Activated CD8-positive, alpha-beta memory T cell treated with anti-CD3 and anti-CD28 coated beads, Interleukin-2, amount 10 ng/mL, durations not matched to agents 7 days and 5 days (primary cell): ENCODE data around the gene TUBGCP5. TPM values are rescaled to one million over a fixed set of nuclear protein-coding genes. Genes with fewer than 3 reads are reported as not detected.

Experiments used
- ATAC-seq: fragments of 150-1000 bp; cut with Tn5 transposase; one replicate; pipeline ENCODE4 v1.10.0; 2021; ENCODE audit warnings: moderate library complexity
- CTCF ChIA-PET: fragments of 350-600 bp; sonication (Branson Sonifier 250); formaldehyde crosslinking; loops from one replicate; lab custom pipeline; 2021; ENCODE audit warnings: antibody characterized with exemption; lab: Charles Lee
- DNase-seq: peaks from one replicate; pipeline ENCODE4 v3.0.0-alpha.2; 2020
- H3K27ac Mint-ChIP-seq: one replicate; pipeline ENCODE4 v1.8.0; 2021; ENCODE audit warnings: mild to moderate bottlenecking, mixed read lengths
- H3K27me3 Mint-ChIP-seq: one replicate; pipeline ENCODE4 v1.8.0; 2021; ENCODE audit warnings: mixed read lengths
- H3K36me3 Mint-ChIP-seq: one replicate; pipeline ENCODE4 v1.8.0; 2021; ENCODE audit warnings: mild to moderate bottlenecking, mixed read lengths
- H3K4me1 Mint-ChIP-seq: one replicate; pipeline ENCODE4 v1.8.0; 2021; ENCODE audit warnings: mixed read lengths
- H3K4me3 Mint-ChIP-seq: one replicate; pipeline ENCODE4 v1.8.0; 2021; ENCODE audit warnings: mild to moderate bottlenecking, moderate library complexity, mixed read lengths
- H3K9me3 Mint-ChIP-seq: one replicate; pipeline ENCODE4 v1.8.0; 2022; ENCODE audit warnings: low read depth, mixed read lengths
- total RNA-seq, 2 experiments: library from RNA; stranded (reverse); gene quantifications; one replicate each; pipeline ENCODE4 v1.2.3, GENCODE V29; 2021

The TUBGCP5 gene
- total RNA-seq, 2 experiments from 2014 or later, result 18.6 to 20.5 TPM

DNA sequence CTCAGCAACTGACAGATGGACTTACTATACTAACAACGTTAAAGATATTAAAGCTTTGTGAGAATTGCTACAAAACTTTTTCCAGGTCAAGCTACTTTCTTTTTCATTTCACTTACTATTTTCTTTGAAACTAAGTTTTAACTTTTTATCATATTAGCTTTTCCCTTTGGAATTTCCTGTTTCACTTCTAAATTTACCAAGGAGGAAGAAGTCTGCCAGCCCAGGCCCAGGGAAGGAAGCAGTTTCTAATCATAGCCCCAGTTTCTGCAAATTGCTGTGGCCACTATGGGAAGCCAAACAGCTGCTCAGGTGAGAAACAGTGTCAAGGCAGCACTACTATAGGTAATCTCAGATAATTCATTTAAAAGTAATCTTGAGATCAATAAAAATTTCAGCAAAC is 77.6 kb downstream of the TUBGCP5 start:
- Mint-ChIP-seq H3K27me3 (no peaks in the 10 kb centered on the region), H3K36me3 (no peaks in the 10 kb centered on the region), H3K27ac (no peak overlapping the region), H3K4me3 (no peak overlapping the region), H3K4me1 (peaks cover 2% of the 10 kb centered on the region), H3K9me3 (no peaks in the 10 kb centered on the region)
- no peak for DNase-seq
- CTCF ChIA-PET, result no interaction called here
- no peak for ATAC-seq

DNA sequence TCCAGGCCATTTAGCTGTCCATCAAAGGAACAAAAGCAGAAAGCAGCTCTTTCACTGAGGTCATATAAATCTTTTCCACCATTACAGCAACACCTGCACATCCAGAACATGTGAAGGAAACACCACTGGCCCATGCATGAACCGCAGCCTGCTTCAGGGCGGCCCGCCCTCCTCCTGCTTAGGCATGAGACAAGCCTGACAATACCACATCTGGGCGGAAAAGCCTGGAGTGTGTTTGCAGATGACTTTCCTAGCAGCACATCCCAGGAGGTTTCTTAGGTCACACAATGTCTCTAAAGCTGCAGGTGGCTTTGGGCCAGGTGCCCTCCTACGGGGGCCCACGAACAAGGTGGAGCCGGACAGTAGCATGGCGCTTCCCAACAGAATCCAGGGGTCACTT is 78.8 kb downstream of the TUBGCP5 start:
- no peaks in the 10 kb centered on the region for H3K9me3 Mint-ChIP-seq
- peaks cover 2% of the 10 kb centered on the region for H3K4me1 Mint-ChIP-seq
- no peaks in the 10 kb centered on the region for H3K27me3 Mint-ChIP-seq
- no peak overlapping the region for H3K27ac Mint-ChIP-seq
- H3K4me3 Mint-ChIP-seq, result no peak overlapping the region
- ATAC-seq, result no peak
- DNase-seq, result no peak
- CTCF ChIA-PET, result no interaction called here
- H3K36me3 Mint-ChIP-seq, result no peaks in the 10 kb centered on the region

DNA sequence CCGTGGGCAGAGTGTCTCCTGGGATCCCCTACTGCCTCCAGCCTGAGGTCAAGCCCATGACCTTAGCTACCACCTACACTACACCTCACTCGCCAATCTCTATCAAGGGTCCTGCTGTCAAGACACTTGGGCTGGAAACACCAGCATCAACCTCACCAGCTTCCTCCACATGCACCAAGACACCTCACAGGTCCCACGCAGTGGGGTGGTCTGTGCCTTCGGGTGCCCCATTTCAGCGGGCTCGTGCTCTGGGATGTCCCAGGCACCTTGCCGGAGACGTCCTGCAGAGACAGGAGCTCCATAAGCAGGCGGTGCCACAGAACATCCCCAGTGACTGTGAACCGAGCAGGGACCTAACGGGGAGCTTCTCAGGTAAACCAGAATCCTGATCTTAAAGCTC is 79.2 kb downstream of the TUBGCP5 start:
- no peak overlapping the region for H3K4me3 Mint-ChIP-seq
- ATAC-seq (no peak), DNase-seq (no peak)
- H3K4me1 Mint-ChIP-seq, result peaks cover 2% of the 10 kb centered on the region
- H3K9me3 Mint-ChIP-seq, result no peaks in the 10 kb centered on the region
- no peaks in the 10 kb centered on the region for H3K27me3 Mint-ChIP-seq
- no peaks in the 10 kb centered on the region for H3K36me3 Mint-ChIP-seq
- H3K27ac Mint-ChIP-seq, result no peak overlapping the region
- CTCF ChIA-PET, result no interaction called here

DNA sequence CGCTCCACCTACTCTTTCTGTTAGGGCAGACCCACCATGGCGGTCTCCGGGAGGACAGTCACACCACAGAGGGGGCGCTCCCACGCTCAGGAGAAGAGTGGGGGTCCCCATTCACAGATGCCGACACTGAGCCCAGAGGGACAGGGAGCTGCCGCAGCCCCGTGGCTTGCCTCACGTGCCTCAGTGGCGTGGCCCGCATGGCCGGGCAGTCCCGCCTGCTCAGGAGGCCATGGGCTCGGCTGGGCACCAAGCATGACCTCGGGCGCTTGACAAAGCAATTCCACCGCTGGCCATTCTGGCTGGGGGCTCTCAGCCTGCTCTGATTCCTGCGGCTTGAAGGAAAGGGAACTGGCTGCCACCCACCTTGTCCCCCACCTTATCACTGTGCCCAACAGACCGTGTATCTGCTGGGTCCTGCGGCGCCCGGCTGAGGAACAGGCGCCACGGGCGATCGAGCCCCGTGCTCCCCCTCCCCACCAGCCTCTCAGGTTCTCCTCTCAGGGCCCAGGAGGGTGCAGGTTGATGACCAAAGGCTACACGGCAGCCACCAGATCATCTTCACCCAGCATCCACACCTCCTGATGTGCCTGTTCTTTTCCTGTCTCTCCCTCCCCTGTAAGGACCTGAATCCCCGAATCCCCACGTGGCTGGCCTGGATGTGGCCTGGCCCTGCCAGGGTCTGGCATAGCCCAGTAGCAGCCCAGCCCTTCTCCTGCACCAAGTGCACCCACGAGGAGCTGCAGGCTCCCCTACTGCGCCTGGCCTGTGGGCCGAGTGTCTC is 79.9 kb downstream of the TUBGCP5 start:
- ATAC-seq, result no peak
- H3K9me3 Mint-ChIP-seq, result no peaks in the 10 kb centered on the region
- H3K4me1 Mint-ChIP-seq, result peaks cover 2% of the 10 kb centered on the region
- H3K4me3 Mint-ChIP-seq, result no peak overlapping the region
- H3K36me3 Mint-ChIP-seq, result no peaks in the 10 kb centered on the region
- CTCF ChIA-PET, result no interaction called here
- no peak overlapping the region for H3K27ac Mint-ChIP-seq
- H3K27me3 Mint-ChIP-seq, result no peaks in the 10 kb centered on the region
- no peak for DNase-seq

DNA sequence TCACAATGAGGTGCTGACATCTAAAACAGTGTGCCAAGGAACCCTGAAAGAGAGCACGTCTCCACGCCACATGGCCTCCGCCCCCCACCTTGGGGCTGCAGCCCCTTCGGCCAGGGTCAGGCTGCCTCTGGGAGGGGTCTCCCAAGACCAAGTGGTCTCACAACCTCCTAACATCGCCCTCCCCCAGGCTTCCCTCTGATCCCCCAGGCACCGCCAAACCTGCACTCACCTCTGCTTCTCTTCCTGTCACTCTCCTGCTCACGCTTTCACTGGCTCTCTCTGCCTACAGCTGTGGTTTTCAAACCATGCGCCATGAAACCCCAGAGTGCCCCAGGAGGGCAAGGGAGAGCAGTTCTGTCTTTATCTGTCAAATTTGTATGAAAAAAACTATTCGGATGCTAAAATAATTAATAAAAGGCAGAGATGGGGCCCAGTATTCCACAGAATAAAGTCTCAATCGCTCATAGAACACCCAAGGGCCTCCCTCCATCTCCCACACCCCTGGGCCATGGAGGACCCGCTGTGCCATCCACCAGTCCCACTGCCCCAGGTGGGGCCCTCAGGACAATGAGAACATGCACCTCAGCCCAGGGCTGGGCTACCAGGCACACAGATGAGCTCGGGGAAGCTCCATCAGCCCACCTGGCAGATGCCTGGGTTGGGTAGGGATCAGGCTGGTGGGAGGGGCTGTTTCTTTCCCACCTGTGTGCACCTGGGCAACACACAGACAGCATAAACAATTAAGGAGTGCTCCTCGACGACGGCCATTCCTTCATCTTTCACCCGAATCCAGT is 80.7 kb downstream of the TUBGCP5 start:
- no peaks in the 10 kb centered on the region for H3K27me3 Mint-ChIP-seq

DNA sequence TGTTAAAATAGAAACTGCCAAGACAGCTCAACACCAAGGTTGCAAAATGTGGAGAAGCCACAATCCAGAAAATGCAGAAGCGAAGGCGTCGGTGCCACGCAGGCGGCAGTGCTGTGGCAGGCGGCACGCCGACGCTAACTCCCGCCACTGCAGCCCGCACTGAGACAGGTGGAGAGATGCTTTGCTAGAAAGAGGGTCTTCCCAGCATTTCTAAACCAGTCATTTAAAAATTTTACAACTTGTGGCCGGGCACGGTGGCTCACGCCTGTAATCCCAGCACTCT is 82.5 kb downstream of the TUBGCP5 start:
- peaks cover 2% of the 10 kb centered on the region for H3K4me1 Mint-ChIP-seq
- CTCF ChIA-PET, result no interaction called here
- no peaks in the 10 kb centered on the region for H3K27me3 Mint-ChIP-seq

More for the DNA sequence above, 80.7 kb downstream of the TUBGCP5 start:
- CTCF ChIA-PET, result no interaction called here
- Mint-ChIP-seq H3K4me3 (no peak overlapping the region), H3K4me1 (peaks cover 2% of the 10 kb centered on the region), H3K36me3 (no peaks in the 10 kb centered on the region), H3K9me3 (no peaks in the 10 kb centered on the region), H3K27ac (no peak overlapping the region)
- DNase-seq, result no peak
- no peak for ATAC-seq

DNA sequence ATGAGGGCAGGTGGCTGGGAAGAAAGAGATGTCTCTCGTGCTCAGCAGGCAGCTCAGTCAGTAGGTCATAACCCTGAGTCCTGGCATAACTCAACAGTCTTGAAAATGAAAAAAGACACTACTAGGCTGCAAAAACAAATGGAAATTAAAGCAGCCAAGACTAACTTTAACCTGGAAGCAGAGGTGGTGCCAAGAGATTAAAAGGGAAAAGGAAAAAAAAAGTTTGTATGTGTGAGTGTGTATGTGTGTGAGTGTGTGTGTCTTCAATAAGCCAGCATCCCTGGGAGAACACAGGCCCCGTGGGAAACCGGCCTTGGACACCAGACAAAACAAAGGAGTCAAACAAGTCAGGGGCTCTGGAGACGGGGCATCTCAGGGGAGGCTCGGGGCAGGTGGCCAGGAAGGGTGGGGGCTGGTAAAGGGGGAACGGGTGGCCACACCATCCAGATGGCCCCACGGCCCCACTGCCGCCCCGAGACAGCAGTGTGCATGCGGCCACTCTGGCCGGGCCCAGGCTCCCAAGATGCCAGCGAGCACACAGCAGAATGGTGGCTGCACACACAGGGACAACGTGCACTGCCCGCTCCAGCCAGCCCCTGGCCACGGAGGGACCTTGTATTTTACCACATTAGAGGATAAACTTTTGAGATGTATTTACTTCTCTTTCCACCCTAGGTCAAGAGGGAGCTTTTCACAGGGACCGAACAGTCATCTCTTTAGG is 83.0 kb downstream of the TUBGCP5 start:
- H3K27ac Mint-ChIP-seq, result no peak overlapping the region
- H3K4me3 Mint-ChIP-seq, result no peak overlapping the region

More for the DNA sequence above, 82.5 kb downstream of the TUBGCP5 start:
- H3K9me3 Mint-ChIP-seq, result no peaks in the 10 kb centered on the region
- H3K36me3 Mint-ChIP-seq, result no peaks in the 10 kb centered on the region
- no peak for DNase-seq
- no peak for ATAC-seq
- no peak overlapping the region for H3K4me3 Mint-ChIP-seq
- H3K27ac Mint-ChIP-seq, result no peak overlapping the region

DNA sequence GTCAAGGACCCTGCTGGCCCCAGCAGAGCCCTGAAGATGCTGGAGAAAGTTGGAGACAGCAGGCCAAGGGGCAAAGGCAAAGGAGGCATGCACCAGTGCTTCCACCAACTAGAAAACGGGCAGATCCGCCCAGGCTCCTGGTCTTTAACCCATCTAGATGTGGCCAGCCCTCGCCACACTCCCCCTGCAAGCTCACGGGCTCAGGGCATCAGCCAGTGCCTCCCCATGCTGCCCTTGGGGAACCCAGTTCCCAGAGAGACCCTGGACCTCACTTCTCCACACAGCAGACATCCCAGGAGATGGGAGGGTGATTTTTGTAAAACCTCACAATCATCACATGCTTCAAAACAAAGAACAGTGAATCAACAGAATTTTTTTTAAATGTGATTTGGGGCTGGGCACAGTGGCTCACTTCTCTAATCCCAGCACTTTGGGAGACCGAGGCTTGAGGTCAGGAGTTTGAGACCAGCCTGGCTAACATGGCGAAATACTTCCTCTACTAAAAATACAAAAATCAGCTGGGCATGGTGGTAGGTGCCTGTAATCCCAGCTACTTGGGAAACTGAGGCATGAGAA is 83.7 kb downstream of the TUBGCP5 start:
- no peak overlapping the region for H3K27ac Mint-ChIP-seq
- ATAC-seq (no peak), DNase-seq (no peak)
- no peaks in the 10 kb centered on the region for H3K9me3 Mint-ChIP-seq
- no peaks in the 10 kb centered on the region for H3K27me3 Mint-ChIP-seq
- CTCF ChIA-PET, result no interaction called here
- peaks cover 2% of the 10 kb centered on the region for H3K4me1 Mint-ChIP-seq
- H3K36me3 Mint-ChIP-seq, result no peaks in the 10 kb centered on the region
- no peak overlapping the region for H3K4me3 Mint-ChIP-seq

More for the DNA sequence above, 83.0 kb downstream of the TUBGCP5 start:
- Mint-ChIP-seq H3K36me3 (no peaks in the 10 kb centered on the region), H3K27me3 (no peaks in the 10 kb centered on the region), H3K9me3 (no peaks in the 10 kb centered on the region), H3K4me1 (peaks cover 2% of the 10 kb centered on the region)
- CTCF ChIA-PET, result no interaction called here
- DNase-seq (no peak), ATAC-seq (no peak)

DNA sequence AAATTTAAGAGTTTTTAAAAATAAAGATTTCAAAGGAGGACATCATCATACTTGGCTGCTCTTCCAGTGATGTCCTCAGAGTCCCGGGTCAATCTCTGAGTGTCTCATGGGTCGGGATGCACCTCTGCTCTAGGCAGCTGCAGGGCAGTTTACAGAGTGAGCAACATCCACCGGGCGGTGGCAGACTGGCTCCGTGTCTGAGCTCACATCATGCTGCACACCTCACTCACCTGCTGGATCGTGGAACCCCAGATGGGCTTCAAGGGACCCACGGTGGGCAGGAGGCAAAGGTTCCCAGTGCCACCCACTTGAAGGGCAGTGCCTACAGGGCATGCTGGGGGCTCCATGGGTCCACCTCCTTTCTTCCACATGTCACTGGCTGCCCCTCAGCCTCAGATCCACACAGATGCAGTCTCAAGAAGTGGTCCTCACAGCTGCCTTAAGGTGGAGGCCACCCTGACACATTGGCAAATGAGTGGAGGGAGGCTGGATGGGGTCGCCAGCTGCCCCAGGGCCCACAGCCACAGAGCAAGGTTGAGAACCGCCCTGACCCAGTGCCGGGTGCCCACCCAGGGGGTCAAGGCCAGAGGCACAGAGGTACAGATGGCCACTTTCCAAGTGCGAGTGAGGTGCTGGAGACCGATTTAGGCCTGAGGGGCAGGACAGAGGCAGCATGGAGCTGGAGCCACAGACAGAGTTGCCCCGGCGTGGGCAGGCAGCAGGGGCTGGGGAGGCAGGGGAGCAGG is 84.4 kb downstream of the TUBGCP5 start:
- ATAC-seq (no peak), DNase-seq (no peak)
- CTCF ChIA-PET, result no interaction called here
- no peaks in the 10 kb centered on the region for H3K36me3 Mint-ChIP-seq
- H3K27me3 Mint-ChIP-seq, result no peaks in the 10 kb centered on the region
- peaks cover 2% of the 10 kb centered on the region for H3K4me1 Mint-ChIP-seq
- no peak overlapping the region for H3K27ac Mint-ChIP-seq
- no peaks in the 10 kb centered on the region for H3K9me3 Mint-ChIP-seq
- no peak overlapping the region for H3K4me3 Mint-ChIP-seq

DNA sequence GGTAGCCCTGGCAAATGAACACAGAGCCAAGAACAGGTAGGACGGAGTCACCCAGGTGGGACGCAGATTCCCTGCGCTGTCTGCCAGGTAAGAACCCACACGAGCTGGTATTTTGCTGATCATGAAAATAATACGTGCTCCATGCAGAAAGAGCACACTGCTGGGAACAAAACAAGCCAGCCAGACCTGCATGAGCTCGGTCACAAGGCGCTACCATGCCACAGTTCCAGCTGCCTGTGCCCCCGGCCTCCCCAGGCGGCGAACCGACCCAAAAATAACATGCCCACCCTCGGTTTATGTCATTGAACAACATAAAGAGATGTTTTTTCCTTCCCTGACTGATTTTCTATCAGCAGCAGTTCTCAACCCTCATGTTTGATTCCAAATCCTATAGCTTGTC is 85.0 kb downstream of the TUBGCP5 start:
- H3K27ac Mint-ChIP-seq, result no peak overlapping the region
- H3K27me3 Mint-ChIP-seq, result peaks cover under 1% of the 10 kb centered on the region
- H3K4me1 Mint-ChIP-seq, result peaks cover 2% of the 10 kb centered on the region
- CTCF ChIA-PET, result no interaction called here
- ATAC-seq (no peak), DNase-seq (no peak)
- no peak overlapping the region for H3K4me3 Mint-ChIP-seq
- H3K36me3 Mint-ChIP-seq, result no peaks in the 10 kb centered on the region
- H3K9me3 Mint-ChIP-seq, result no peaks in the 10 kb centered on the region

DNA sequence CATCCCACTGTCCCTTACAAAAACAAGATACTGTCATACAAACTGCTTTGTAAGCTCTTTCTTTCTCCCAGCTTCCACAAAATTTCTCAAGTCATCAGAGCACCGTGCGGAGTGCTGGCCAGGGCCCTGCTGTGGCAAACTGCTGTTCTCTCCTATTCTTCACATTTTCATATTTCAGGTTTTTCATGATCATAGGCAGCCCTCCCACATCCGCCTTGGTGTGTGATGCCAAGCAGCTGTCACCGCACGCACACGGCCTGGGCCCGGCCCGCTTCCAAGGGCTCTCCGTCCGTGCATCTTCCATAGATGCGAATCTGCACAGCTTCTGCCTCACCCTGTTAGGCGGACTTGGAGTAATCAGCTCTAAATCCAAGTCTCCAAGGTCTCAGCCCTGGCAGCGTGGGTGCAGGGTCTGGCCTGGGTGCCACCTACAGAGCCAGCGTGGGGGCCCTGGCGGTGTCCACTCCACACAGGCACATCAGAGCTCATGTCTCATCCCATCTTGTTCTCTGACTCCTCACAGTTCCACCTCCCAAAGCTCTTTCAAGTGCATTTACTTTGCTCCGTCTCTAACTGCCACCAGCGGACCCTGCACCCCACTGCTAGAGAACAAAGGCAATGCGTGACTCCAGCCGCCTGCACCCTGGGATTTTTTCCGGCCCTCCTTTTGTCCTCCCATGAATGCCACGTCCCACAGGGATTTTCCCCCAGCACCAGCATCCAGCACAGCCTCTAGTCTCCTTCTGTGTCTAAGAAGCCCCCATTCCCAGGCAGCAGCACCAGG is 86.4 kb downstream of the TUBGCP5 start:
- DNase-seq (no peak), ATAC-seq (no peak)
- Mint-ChIP-seq H3K27me3 (peaks cover 9% of the 10 kb centered on the region), H3K36me3 (no peaks in the 10 kb centered on the region), H3K9me3 (no peaks in the 10 kb centered on the region), H3K4me3 (no peak overlapping the region), H3K27ac (no peak overlapping the region), H3K4me1 (peaks cover 6% of the 10 kb centered on the region)
- CTCF ChIA-PET, result no interaction called here

DNA sequence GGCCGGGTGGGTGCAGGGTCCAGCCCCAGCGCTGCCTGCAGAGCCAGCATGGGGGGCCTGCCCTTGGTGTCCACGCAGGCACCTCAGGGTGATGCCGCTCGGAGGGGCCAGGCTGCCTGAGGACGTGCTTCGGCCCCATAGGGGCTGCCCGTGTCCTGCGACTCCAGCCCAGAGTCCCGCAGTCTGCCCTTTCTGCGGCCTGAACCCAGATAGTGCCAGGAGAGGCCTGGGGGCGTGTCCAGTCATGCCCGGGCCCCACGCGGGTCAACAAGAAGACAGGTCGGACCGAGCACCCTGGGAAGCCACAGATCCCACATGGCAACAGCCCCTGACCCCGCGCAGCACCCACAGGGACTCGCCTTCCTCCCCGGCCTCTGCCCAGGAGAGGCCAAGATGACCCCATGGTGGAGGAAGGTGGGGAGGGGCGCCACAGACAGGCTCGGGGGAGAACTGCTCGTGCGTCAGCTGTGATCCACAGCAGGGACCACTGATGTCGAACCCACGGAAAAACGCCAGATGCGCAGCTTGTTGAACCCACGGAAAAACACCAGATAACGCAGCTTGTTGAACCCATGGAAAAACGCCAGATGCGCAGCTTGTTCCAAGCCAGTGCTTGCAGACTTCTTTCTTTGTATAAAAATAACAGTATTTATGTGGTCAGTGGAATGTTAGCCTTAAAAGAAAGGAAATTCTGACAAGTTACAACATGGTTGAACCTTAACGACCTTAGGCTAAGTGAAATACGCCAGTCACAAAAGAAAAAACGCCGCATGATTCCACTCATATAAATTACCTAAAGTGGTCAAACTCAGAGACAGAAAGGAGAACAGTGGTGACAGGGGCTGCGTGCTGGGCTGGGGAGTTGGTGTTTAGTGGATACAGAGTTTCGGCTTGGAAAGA is 87.7 kb downstream of the TUBGCP5 start:
- Mint-ChIP-seq H3K27me3 (peaks cover 9% of the 10 kb centered on the region), H3K4me1 (peaks cover 6% of the 10 kb centered on the region), H3K4me3 (no peak overlapping the region), H3K27ac (no peak overlapping the region), H3K36me3 (no peaks in the 10 kb centered on the region), H3K9me3 (no peaks in the 10 kb centered on the region)
- DNase-seq, result no peak
- CTCF ChIA-PET, result no interaction called here
- no peak for ATAC-seq
